ENCODE data around the gene SHANK1.

- TF ChIP-seq CTCF (IDR thresholded peaks at IDR 0.05), result no peak
- TF ChIP-seq POLR2A (IDR thresholded peaks at IDR 0.05), result no peak
These were observed 21.8 kb upstream of the SHANK1 start for GRCh38 chr19:50741179-50741933.

Data from thyroid gland (tissue), 4 donors.